Measurements from ENCODE around the gene OFD1.

GRCh38 chrX:13685126-13685763, 49.3 kb upstream of the OFD1 start:
- TF ChIP-seq POLR2A (IDR thresholded peaks at IDR 0.05) (no peak), CTCF (IDR thresholded peaks at IDR 0.05) (no peak)

Data from esophagus squamous epithelium (tissue), 4 donors.